NCI-H146 (cell line): ENCODE results near the gene MAB21L3.
A peak's percentile ranks its signal among the peaks of the same experiment; 100 is the strongest.
"Not testable (repeated sequence)": the region's sequence is repeated elsewhere in the genome, so short reads cannot be mapped to it uniquely, and the experiment has no call there.

Experiments used
- DNase-seq: peaks from one replicate; lab custom pipeline; 2025; lab: John Stamatoyannopoulos, UW

The MAB21L3 gene

GRCh38 chr1:116138277-116138792 is 27.1 kb downstream of the MAB21L3 start:
- DNase-seq: no peak

DNA sequence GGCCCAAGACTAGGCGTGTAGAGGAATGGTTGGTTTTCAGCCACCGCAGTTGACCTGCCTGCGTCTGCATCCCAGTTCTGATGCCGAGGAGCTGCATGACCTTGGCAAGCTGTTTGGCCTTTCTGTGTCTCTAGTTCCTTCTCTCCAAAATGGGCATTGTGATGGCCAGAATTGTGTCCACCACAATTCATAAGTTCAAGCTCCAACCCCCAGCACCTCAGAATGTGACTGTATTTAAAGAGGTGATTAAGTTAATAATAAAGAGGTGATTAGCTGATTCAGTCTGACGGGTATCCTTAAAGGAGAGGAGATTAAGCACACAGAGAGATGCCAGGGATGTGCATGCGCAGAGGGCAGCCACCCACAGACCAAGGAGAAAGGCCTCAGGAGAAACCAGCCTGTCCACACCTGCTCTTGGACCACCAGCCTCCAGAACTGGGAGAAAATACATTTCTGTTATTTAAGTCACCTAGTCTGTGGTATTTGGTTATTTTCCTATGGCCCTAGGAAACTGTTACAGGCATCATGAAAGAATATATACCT is 28.5 kb downstream of the MAB21L3 start:
- DNase-seq: no peak

DNA sequence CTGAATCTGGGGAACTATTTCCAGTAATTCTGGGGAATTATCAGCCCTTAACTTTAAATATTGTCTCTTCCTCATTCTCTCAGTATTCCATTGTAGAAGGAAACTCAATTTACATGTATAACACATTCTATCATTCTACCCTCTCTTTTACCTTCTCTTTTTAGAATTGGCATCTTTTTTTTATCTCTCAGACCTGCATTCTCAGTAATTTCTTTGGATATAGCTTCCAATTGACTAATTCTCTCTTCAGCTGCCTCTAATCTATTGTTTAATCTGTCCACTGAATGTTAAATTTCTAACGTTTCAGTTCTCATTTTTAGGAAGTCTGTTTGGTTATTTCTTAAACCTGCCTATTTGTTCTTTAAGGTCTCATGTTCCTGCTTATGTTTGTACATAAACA is 33.0 kb downstream of the MAB21L3 start:
- no peak for DNase-seq

DNA sequence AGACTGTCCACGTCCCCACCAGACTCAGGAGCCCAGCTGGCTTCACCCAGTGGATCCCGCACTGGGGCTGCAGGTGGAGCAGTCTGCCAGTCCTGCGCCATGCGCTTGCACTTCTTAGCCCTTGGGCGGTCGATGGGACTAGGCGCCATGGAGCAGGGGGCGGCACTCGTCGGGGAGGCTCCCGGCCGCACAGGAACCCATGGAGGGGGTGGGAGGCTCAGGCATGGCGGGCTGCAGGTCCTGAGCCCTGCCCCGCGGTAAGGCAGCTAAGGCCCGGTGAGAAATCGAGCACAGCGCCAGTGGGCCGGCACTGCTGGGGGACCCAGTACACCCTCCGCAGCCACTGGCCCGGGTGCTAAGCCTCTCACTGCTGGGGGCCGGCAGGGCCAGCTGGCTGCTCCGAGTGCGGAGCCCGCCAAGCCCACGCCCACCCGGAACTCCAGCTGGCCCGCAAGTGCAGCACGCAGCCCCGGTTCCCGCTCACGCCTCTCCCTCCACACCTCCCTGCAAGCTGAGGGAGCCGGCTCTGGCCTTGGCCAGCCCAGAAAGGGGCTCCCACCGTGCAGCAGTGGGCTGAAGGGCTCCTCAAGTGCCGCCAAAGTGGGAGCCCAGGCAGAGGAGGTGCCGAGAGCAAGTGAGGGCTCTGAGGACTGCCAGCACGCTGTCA is 35.4 kb downstream of the MAB21L3 start:
- not testable (repeated sequence) for DNase-seq

DNA sequence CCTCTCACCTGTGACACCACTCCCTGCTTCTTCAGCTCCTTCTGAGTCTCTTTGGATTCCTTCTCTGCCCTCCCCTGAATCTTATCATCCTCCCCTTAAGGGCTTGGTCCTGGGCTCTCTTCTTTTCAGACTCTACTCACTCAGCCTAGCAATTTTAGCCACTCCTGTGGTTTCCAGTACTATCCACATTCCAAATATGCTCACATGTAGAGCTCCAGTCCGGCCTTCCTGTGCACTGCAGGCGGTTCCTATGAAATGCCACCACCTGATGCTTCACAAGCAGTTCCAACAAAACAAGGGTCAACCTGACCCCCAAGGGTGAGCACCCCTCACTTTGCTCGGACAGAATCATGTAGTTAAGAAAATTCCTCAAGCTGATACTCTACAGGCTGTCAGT is 35.9 kb downstream of the MAB21L3 start:
- no peak for DNase-seq

GRCh38 chr1:116147972-116148371 is 36.8 kb downstream of the MAB21L3 start:
- DNase-seq: no peak

- no peak for DNase-seq
Measured at GRCh38 chr1:116148967-116149366, 37.8 kb downstream of the MAB21L3 start.

DNA sequence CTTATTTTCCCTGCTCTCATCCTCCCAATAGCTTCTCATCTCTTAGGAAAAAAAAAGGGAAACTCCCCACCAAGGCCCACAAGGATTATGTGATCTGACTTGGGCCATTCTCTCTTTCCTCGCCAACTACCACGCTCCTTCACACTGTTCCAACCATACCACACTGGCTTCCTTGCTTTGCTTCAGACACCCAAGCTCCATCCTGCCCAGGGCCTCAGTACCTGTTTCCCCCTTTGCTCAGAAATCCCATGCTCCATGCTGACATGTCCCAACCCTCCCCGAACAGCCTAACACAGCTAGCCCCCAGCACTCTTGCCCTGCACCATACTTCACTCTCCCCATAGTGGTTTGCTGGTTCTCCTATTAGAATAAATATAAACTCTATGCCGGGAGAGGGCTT is 39.2 kb downstream of the MAB21L3 start:
- DNase-seq: no peak

- peak; percentile 67 for DNase-seq
Measured at GRCh38 chr1:116151739-116152576, 40.8 kb downstream of the MAB21L3 start.

DNA sequence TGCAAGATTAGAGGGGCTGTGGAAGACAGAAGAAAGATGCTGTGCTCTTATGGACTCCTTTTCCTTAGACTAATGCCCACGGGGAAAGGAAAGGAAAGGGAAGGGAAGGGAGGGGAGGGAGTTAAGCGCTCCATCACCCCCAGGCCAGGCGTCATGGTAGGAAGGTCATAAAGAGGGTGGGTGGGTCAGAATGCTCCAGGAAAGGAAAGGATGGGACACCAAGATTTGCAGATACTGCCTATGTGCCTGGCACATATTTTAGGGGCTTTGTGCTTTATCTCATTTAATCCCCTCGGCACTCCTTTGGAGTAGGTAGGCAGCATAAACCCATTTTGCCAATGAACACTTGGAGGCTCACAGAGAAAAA is 41.4 kb downstream of the MAB21L3 start:
- DNase-seq: no peak

DNA sequence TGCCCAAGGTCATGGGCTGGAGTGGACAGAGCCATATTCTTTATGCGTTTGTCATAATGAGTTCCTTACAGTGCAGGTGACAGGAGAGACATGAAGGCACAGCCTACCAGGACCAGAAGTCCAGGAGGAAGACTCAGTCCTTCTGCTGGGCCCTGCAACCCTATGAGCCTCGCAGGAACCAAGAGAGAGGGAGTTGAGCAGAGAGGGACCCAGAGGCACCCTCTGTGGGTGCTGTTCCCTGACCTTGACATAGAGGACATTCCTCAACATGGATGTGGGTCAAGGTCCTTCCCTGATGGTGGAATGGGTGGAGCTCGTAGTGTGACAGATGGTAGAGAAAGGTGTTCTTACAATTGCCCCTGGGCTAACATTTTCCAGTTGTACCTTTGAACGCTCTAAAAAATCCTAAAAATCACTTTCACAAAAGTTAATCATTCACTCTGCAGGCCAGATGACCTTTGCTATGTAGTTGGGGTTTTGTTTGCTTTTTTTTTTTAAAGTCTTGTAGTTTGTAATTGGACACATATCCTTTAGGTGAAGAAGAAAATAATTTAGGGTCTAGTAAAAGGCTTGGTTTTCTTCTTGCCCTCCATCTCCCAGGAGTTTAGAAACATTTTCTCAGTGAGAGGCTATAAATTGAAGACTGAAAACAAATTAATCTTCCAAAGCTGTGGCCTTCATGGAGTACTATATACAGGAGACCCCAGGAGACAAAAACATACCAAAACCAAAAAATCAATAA is 41.9 kb downstream of the MAB21L3 start:
- DNase-seq: no peak

- DNase-seq: no peak
Measured at GRCh38 chr1:116153692-116154031, 42.5 kb downstream of the MAB21L3 start.

DNA sequence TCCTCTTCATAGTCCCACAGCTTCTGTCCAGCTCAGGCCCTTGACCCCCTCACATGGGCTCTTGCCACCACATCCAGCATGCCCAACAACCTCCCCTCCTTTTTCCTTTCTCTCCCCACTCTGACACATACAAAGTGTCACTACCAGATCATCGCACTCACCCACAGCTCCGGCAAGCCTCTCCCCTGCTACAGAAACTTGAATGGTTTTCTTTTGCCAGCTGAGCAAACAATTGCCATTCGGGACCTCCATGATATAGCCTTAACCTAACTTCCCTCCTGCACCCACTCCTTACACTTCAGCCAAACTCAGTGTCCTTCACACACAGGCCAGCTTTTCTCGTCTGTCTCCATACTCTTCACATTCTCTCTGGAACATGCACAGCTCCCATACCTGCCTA is 43.3 kb downstream of the MAB21L3 start:
- DNase-seq: no peak

GRCh38 chr1:116157096-116157495 is 45.9 kb downstream of the MAB21L3 start:
- no peak for DNase-seq

GRCh38 chr1:116159177-116159576 is 48.0 kb downstream of the MAB21L3 start:
- no peak for DNase-seq

DNA sequence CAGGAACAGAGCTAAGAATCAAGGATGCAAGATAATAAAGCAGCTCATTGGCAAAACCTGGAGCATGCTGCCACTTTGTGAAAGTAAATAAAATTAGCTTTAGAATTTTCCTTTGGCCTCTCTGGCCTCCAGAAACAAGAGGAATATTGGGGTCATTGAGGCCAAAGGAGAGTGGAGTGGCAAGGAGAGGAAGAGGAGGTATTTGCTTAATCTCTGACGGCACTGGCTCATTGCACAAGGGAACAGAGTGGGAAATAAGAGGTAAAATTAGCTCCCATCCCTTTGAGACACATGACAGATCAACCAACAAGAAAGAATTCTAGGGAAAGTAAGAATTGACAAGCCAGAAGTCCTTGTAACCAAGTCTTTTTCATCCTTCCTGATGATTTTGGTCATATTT is 48.4 kb downstream of the MAB21L3 start:
- DNase-seq: no peak

GRCh38 chr1:116161390-116161789 is 50.2 kb downstream of the MAB21L3 start:
- DNase-seq: no peak

DNA sequence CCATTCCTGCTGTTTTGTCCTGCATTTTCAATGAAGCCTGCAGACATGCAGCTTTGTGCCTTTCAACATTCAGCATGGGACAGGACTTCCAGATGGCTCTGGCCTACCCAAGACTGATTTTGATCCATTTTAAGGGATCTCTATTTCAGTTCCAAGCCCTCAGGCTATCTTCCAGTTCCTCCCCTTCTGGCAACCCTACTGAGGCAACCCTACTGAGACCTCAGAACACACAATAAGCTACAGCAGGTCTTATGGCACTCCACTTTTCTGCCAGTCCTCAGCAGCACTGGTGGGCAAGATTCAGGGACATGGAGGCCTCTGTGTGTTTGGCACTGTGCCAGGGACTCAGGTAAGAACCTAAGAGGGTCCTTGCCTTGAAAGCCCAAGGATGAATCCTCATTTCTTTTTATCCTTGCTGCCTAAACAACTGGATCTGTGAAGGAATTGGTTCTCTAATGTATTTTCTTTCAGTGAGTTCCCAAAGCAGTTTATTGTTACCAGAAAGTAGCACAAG is 50.7 kb downstream of the MAB21L3 start:
- no peak for DNase-seq

GRCh38 chr1:116163533-116163932 is 52.3 kb downstream of the MAB21L3 start:
- no peak for DNase-seq

- no peak for DNase-seq
Measured at GRCh38 chr1:116164150-116164549, 53.0 kb downstream of the MAB21L3 start.

- no peak for DNase-seq
Measured at GRCh38 chr1:116164604-116165368, 53.6 kb downstream of the MAB21L3 start.

DNA sequence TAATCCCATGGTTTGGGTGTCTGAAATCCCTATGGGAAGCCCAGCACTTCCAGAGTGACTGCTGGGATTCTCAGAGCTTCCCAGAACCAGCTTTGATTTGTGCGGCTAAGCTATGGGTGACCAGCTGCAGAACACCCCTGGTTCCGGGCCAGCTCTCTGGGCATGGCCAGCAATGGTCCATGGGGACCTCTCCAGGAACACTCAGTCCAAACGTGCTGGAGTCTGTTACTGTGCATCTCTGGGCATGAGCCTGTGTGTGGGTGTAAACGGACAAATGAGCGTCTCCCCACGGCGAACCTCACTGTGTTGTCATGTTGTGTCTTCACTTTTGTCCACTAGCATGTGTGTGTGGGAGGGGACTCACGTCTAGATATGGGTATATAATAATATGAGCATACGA is 54.4 kb downstream of the MAB21L3 start:
- no peak for DNase-seq
